T1000 (cell line): ENCODE results near the gene PPIC.
"Not testable (repeated sequence)": the region's sequence is repeated elsewhere in the genome, so short reads cannot be mapped to it uniquely, and the experiment has no call there.

Experiments used
- DNase-seq: peaks from one replicate; lab custom pipeline; 2025; ENCODE audit warnings: mixed read lengths; lab: John Stamatoyannopoulos, UW

Gene PPIC

GRCh38 chr5:123007754-123008153, 28.8 kb downstream of the PPIC start:
- no peak for DNase-seq

GRCh38 chr5:123007182-123007581, 29.3 kb downstream of the PPIC start:
- DNase-seq = no peak

- no peak for DNase-seq
These were observed 34.7 kb downstream of the PPIC start for GRCh38 chr5:123001808-123002207.

- no peak for DNase-seq
These were observed 35.8 kb downstream of the PPIC start for GRCh38 chr5:123000731-123001130.

- no peak for DNase-seq
These were observed 36.5 kb downstream of the PPIC start for GRCh38 chr5:122999947-123000563.

- no peak for DNase-seq
These were observed 39.2 kb downstream of the PPIC start for GRCh38 chr5:122997294-122997693.

- no peak for DNase-seq
These were observed 40.4 kb downstream of the PPIC start for GRCh38 chr5:122996091-122996490.

GRCh38 chr5:122985954-122986721, 50.4 kb downstream of the PPIC start:
- no peak for DNase-seq

GRCh38 chr5:122985006-122985700, 51.4 kb downstream of the PPIC start:
- no peak for DNase-seq

- no peak for DNase-seq
These were observed 52.1 kb downstream of the PPIC start for GRCh38 chr5:122984425-122984824.

- no peak for DNase-seq
These were observed 54.1 kb downstream of the PPIC start for GRCh38 chr5:122982376-122982775.

GRCh38 chr5:122981846-122982245, 54.7 kb downstream of the PPIC start:
- no peak for DNase-seq

- no peak for DNase-seq
These were observed 57.8 kb downstream of the PPIC start for GRCh38 chr5:122978644-122979297.

GRCh38 chr5:122978068-122978467, 58.5 kb downstream of the PPIC start:
- no peak for DNase-seq

GRCh38 chr5:122977319-122977718, 59.2 kb downstream of the PPIC start:
- no peak for DNase-seq

- DNase-seq = not testable (repeated sequence)
These were observed 62.3 kb downstream of the PPIC start for GRCh38 chr5:122974251-122974650.

GRCh38 chr5:122973759-122974158, 62.8 kb downstream of the PPIC start:
- not testable (repeated sequence) for DNase-seq
